ENCODE measurements around the gene PHYKPL.
"Not testable (repeated sequence)": the region's sequence is repeated elsewhere in the genome, so short reads cannot be mapped to it uniquely, and the experiment has no call there.

The PHYKPL gene

DNA sequence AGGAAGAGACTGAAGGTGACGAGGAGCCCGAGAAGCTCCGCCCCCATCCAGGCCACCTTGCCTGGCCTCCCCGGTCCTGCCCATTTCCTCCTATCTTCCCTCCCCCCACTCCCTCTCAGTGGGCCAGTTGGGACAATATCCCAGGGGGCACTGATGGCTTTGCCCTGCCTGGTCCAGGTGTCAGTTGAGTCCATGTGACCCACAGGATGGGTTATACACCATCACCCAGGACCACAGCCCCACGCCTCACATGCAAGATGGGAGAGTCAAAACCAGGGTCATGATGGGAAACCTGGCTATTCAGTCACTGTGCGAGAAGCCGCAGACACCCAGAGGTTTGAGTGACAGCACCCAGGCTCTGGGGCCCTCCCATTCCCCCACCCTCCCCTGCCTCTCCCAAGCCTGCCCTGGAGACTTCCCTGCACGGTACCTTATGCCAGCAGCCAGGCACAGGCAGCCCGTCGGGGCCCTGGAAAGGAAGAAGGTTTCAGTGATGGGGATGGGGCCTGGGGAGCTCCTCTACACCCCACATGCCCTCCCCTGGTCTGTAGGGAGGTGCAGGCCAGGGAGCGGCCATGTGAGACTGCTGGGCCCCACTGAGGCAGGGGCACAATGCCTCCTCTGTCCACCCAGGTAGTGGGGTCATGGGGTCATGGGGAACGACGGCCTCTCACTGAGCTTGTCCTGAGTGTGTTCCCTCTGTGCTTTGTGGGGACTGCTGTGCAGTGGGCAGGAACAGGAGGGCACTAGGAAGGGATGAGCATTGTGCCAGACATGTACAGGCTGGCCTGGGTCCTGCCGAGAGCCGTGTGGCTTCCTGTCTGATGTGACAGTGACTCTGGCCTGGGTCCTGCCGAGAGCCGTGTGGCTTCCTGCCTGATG is 6.3 kb upstream of the PHYKPL start:
- no peak for DNase-seq

DNA sequence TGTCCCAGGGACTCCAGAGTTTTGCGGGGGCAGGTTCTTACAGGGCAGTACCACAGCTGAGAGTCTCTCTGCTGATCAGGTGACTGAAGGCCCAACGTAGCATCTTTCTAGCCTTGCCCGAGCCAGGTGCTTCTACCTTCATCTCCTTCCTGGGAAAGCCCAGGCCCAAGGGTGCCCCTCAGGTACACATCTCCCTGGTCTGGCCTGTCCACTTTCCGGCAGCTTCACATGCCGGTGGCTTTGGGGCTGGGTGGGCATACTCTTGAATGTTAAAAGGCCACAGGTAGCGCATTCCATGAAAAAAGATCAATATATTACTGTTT is 5.7 kb upstream of the PHYKPL start:
- no peak for DNase-seq

DNA sequence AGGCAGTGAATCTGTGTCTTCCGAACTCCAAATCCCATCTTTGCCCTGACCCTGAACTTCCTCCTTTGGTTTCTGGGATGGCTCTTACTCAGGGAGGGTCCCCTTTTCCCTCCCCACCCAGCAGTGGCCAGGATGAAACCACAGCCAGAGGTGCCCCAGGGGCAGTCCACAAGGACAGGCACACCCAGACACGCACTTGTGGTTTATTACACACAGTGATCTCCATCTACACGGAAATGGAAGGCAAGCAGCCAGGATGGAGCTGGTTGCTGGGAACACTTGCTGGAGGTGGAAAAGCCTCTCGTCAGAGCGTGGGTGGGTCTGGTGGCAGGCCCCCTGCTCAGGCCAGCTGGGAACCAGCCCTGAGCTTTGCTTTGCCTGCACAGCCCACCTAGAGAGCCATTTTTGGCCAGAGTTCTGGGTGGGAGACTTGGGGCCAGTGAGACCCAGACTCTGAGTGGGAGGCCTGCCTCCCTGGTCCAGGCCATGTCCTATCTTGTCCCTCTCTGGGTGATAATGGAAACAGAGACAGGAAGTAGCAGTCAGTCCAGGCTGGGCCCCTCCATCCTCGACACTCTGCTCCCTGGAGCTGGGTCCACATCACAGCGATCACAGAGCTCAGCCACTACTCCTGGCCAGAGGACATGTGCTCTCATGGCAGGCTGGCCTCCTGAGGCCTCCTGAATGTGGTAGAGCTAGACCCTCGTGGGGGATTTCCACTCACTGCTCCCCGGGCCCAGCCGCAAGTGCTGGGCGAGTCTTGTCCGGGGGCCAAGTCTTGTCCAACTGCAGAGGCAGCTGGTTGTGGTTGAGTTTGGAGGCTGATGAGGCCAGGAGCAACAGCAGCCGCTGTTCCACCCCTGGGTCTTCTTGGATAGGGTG is 5.1 kb upstream of the PHYKPL start:
- no peak for DNase-seq

GRCh38 chr5:178236679-178237078 is 4.1 kb upstream of the PHYKPL start:
- no peak for DNase-seq

DNA sequence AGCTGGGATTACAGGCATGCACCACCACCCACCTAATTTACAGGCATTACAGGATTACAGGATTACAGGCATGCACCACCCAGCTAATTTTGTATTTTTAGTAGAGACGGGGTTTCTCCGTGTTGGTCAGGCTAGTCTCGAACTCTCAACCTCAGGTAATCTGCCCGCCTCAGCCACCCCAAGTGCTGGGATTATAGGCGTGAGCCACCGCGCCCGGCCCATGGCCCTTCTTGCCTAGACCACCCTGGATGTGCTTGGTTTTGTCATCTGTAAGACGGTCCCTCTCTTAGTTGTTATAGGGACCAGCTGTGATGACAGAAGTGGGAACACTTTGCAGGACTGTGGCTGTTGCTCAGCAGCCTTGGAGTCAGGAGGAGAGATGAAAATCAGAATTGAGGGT is 3.5 kb upstream of the PHYKPL start:
- DNase-seq, result no peak

- DNase-seq, result no peak
Observed at GRCh38 chr5:178235588-178235974, 3.0 kb upstream of the PHYKPL start.

DNA sequence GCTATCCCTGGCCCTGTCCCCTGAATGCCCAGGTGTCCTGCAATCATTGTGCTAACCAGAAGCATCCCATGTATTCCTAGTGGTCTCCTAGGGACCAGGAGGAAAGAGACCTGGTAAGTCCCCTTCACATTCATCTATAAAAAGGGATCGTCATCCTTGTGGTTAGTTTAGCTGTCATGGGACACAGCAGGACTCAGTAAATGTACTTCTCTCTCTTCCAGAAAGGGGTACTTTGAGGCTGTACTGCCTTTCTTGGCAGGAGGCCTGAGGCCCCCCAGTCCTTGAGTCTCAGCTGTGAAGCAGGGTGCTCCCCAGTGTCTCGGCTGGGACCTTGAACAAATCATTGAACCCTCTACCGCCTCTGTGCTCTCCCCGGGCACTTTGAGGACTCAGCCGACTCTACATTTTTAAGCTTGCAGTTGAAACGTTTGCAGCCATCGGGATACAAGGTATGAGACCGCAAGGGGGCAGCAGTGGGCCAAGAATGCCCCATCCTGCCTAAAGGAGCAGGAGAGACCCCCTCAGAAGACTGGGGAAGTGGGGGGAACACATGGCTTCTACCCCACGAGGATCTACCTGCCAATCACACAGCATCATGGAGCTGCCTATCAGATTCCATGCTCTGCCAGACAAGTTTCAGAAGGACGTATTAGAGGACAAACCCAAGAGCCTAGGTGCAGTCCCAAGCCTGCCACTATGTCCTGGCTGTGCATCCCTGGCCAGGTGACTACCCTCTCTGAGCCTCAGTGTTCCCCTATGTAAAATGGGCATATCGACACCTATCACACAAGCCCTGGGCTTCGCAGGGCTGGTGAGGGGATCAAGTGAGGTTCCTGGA is 2.4 kb upstream of the PHYKPL start:
- peak; percentile 62 for DNase-seq

DNA sequence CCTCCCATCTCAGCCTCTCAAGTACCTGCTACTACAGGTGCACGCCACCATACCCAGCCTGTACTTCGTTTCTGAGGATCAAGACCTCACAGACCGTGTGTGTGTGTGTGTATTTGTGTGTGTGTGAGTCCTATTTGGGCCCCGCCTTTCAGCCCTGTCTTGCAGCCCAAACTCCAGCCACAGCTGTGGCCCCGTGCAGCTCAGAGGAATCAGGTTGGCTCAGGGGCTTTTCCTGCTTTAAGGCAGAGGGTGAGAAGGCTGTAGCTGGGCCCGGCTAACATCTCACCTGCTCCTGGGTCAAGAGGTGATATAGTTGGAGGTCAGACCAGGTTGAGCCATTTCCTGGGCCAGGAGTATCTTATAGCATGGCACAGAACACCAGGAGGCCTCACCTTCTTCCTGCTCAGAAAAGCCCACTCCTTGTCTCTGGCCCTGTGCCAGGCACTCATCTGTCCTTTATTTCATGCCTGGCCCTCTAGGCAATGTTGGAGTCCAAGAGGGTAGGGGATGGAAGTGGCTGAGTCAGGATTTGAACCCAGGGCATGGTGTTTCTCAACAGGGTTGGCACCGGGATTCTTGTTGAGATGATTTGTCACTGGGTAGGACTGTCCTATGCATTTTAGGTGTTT is 1.6 kb upstream of the PHYKPL start:
- no peak for DNase-seq

- DNase-seq, result no peak
Observed at GRCh38 chr5:178232920-178233429, 373 bp upstream of the PHYKPL start.

GRCh38 chr5:178231539-178232123 is 971 bp downstream of the PHYKPL start:
- no peak for DNase-seq

GRCh38 chr5:178230879-178231538 is 1.6 kb downstream of the PHYKPL start:
- DNase-seq, result no peak

DNA sequence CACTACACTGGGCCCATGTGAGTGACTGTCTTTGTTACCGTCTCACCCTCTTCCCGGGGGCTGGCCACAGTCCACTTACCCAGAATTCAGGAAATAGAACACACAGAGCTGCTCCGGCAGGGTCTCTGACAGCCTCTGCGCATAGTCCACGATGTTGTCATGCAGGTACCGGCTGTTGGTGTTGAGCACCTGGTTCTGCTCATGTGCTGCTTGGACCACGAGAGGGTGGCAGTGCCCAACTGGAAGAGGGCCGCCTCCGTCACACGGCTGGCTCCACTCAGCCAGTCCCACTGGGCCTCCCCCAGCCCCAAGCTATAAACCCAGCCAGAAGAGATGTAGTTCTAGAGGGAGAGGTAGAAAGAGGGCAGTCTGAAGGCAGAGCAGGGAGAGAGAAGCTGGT is 2.7 kb downstream of the PHYKPL start:
- DNase-seq, result no peak

GRCh38 chr5:178229111-178229510 is 3.5 kb downstream of the PHYKPL start:
- not testable (repeated sequence) for DNase-seq

- DNase-seq, result no peak
Observed at GRCh38 chr5:178228609-178229008, 4.0 kb downstream of the PHYKPL start.

- no peak for DNase-seq
Observed at GRCh38 chr5:178227929-178228328, 4.7 kb downstream of the PHYKPL start.

GRCh38 chr5:178227138-178227659 is 5.4 kb downstream of the PHYKPL start:
- DNase-seq, result no peak

DNA sequence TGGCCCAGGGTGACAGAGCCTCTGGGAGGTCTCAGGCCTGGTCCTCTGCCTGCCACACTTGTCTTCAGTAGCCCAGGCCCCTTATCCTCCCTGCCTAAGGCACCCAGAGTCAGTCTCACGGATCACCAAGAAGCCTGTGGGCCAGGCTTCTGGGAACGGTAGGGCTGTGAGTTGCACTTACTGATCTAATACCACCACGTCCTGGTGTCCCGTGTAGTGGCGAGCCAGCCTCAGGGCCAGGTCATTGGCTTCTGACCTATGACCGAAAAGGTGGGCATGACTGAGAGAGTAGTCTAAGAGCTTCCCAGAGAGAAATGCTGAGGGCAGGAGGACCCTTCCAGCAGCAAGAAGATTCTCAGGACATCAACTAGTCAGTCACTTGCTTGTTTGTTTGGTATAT is 7.4 kb downstream of the PHYKPL start:
- DNase-seq, result no peak

DNA sequence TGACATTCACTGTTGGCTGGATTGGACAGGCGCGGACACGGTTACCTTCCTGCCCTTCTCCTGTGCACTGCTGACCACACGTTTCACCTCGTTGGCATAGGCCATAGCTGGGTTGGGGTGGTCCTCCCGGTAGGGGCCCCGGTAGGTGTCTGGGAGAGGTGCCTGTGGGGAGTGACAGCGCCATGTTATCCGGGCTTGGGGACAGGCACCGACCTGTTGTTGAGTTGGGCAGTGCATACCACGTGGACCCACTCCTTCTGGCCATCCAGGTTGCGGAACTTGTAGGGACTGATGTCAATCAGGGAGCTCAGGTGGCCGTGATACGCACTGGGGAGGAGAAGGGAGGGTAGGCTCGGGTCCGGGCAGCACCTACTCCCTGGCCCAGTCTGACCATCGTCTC is 8.2 kb downstream of the PHYKPL start:
- DNase-seq, result no peak

- no peak for DNase-seq
Observed at GRCh38 chr5:178223828-178224335, 8.7 kb downstream of the PHYKPL start.

- DNase-seq, result no peak
Observed at GRCh38 chr5:178223196-178223773, 9.3 kb downstream of the PHYKPL start.

- no peak for DNase-seq
Observed at GRCh38 chr5:178222292-178222691, 10.3 kb downstream of the PHYKPL start.

Data from activated CD4-positive, alpha-beta T cell treated with anti-CD3 and anti-CD28 coated beads for 1 hour (primary cell).